HK-2 (cell line): ENCODE data around the gene METTL2A.
"Not testable (repeated sequence)": the region's sequence is repeated elsewhere in the genome, so short reads cannot be mapped to it uniquely, and the experiment has no call there.

Source experiments
- DNase-seq: peaks from one replicate; pipeline ENCODE4 v3.0.0-alpha.2; 2018; ENCODE audit not compliant: unreplicated experiment

METTL2A gene, protein sequence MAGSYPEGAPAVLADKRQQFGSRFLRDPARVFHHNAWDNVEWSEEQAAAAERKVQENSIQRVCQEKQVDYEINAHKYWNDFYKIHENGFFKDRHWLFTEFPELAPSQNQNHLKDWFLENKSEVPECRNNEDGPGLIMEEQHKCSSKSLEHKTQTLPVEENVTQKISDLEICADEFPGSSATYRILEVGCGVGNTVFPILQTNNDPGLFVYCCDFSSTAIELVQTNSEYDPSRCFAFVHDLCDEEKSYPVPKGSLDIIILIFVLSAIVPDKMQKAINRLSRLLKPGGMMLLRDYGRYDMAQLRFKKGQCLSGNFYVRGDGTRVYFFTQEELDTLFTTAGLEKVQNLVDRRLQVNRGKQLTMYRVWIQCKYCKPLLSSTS

DNA sequence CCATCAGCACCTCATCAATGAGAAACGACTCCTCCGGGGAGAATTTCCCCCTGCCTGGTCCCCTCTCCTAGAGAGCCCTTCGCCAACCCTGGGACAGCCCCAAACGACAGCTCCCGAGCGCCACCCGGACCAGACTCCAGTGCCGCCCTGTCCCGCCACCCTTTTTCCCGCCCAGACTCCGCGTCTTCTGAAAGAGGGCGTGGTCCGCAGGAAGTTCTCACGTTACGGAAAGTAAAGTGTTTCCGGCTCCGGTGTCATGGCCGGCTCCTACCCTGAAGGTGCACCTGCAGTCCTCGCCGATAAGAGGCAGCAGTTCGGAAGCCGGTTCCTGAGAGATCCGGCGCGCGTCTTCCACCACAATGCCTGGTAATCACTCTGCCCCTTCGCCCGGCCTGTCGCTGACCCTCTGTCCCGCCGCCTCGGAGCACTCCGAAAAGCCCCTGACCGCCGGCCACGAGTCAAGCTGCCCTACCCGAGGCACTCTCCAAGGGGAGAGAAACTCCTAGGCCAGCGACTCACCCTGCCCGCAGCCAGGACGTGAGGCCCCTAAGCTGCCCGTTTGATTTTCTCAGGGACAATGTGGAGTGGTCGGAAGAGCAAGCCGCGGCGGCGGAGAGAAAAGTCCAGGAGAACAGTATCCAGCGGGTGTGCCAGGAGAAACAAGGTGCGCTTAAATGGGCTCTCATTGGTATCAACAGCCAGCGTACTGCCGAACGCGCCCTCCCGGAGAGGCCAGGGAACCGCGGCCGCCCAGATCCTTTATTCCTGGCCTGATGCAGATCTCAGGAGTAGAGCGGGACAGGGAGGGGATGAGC is at the start of gene METTL2A:
TSS of gene METTL2A (plus strand) at position 251 of the 815 bp plus-strand sequence. CDS start at position 257, 6 bp downstream.
- DNase-seq, result peak; percentile 90

DNA sequence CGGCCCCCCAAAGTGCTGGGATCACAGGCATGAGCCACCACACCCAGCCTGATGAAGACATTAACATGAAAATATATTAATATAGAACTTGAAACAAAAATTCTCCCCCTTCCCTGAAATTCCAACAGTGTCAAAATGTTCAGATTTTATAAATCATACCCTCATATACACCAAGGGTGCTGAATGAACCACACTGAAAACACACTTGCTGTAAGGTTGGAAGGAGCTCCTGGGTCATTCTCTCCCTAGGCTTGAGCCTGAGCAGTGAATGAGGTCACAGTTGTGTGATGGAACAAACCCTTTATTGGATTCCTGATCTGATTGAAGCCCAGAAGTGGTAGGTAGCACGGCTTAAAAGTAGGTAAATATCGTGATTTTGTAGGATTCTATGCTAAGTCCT is 43.4 kb upstream of the METTL2A start, which contains the start of gene EFCAB3:
TSS of gene EFCAB3 (plus strand) at position 301 of the 400 bp plus-strand sequence. CDS start 2,427 bp downstream, outside the sequence.
- DNase-seq, result no peak

DNA sequence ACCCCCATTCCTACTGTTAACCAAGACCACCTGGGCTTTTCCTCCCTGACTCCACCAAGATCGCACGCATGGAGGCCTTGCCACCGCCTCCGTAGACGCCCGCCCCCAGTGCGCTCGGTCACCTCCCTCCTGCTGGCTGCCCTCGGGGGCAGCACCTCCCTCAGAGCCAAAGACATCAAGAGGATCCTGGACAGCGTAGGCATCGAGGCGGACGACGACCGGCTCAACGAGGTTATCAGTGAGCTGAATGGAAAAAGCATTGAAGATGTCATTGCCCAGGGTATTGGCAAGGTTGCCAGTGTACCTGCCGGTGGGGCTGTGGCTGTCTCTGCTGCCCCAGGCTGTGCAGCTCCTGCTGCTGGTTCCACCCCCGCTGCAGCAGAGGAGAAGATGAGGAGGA is 42.1 kb upstream of the METTL2A start:
- no peak for DNase-seq

DNA sequence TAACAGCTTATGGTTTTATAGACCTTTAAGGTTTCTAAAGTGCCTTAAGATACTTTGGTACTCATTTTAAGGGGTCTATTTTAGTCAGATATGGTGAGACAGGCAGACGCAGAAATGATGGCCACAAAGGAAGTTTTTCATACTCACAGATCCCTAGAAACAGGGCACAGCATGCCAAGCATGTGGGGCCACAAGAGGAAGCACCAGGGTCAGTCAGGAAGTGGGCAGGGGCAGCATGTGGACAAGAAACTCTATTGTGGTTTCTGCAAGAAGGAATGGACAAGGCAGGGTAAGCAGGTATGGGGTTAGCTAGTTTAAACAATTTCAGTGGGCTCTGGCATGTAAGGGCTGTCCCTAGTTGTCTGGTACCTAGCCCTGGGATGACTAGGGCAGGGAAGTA is 34.8 kb upstream of the METTL2A start:
- DNase-seq, result no peak

DNA sequence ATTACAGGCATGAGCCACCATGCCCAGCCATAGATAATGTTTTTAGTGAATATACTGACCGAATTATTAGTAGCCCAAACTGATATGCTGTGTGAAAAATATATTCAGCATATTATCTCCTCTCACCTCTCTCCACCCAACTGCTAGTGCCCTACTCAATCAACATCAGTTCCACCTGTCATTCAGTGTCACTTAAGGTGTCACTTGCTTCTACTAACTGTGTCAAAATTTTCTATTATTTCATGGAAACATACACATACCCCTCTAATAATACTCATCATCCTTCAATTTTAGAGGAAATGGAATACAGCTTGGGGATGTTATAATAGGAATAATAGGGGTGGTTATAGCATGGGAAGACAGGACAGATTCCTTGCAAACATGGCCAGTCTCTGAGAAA is 30.8 kb upstream of the METTL2A start:
- no peak for DNase-seq

DNA sequence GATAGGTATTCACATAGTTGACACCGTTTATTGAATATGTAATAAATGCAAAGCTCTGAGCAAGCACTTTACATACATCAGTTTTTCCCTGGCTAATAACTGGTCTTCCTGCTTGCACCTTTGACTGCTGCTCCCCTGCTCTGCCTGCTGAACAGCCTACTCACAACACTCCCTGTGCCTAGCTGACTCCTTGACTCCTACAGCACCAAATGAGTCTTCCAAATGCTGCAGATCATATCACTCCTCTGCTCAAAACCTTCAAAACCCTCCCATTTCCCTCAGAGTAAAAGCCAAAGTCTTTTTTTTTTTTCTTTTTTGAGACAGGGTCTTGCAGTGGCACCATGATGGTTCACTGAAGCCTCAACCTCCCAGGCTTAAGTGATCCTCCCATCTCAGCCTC is 24.8 kb upstream of the METTL2A start:
- DNase-seq, result no peak

DNA sequence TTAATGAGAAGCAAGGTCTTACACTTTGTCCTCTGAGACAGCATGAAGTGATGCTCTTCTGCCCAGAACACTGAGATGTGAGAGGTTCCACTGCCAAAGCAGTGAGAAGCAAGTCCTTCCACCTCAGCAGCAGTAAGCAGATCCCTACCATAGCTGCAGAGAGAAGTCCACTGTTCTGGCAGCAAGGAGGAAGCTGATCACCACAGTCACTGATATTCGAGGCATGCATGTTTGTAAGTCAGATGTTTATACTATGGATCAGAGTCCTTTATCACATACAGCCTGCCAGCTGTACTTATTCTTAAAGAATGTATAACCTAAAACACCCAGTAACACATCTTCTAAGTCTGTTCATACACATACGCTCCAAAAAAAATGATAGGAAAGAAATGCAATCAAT is 18.2 kb upstream of the METTL2A start:
- DNase-seq, result no peak

DNA sequence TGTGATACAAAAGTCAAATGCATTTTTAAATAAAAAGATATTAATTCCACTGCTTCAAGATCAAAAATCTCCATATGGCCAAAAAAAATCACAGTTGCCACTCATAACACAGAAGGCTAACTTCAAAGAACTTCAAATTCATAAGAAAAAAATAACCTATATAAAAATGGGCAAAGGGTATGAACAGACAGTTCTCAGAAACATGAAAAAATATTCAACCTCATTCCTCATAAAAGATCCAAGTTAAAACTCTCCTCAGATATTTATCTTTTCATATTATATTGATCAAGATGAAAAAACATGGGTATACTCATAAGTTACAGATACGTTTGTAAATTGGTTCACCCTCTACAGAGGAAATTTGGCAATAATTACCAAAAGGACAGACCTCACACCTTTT is 10.6 kb upstream of the METTL2A start:
- DNase-seq, result not testable (repeated sequence)

DNA sequence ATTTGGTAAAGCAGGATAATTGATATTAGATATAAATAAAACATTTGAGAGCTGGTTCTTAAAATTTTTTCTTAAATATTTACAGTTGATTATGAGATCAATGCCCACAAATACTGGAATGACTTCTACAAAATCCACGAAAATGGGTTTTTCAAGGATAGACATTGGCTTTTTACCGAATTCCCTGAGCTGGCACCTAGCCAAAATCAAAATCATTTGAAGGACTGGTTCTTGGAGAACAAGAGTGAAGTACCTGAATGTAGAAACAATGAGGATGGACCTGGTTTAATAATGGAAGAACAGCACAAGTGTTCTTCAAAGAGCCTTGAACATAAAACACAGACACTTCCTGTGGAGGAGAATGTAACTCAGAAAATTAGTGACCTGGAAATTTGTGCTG is 2.5 kb downstream of the METTL2A start:
- not testable (repeated sequence) for DNase-seq

DNA sequence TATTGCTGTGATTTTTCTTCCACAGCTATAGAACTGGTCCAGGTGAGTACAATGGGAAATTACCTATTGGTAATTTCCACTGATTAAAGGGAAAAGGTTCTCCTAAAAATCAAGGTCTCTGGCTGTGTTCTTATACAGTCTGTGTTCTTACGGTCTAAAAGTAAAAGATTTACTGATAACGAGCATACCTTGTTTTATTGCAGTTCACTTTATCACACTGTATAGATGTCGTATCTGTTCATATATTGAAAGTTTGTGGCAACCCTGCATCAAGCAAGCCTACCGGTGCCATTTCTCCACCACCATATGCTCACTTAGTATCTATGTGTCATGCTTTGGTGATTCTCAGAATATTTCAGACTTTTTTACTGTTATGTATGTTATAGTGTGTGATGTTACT is 11.6 kb downstream of the METTL2A start:
- not testable (repeated sequence) for DNase-seq

DNA sequence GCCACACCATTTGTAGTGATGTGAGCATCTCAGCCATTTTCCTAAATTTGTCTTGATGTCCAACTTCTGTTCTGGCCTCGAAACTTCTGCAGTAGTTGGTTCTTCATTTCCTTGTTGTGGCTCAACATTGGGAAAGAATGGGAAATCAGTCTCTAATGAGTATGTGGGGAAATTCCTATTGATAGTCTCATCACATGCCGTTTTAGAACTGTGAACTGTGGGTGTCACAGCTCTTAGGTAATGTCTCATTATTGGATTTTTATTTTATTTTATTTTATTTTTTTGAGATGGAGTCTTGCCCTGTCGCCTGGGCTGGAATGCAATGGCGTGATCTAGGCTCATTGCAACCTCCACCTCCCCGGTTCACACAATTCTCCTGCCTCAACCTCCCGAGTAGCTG is 17.5 kb downstream of the METTL2A start:
- not testable (repeated sequence) for DNase-seq

DNA sequence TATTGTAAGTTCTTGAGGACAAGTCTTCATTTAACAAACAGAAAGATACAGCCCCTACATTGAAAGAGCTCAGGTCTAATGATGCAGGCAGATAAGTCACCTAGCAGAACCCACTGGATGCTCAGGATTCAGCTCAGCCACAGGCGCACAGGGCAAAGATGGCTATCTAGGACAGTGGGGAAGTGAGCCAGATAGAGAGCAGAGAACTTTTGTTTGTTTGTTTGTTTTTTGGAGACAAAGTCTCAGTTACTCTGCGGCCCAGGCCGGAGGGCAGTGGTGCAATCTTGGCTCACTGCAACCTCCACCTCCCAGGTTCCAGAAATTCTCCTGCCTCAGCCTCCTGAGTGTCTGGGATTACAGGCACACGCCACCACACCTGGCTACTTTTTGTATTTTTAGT is 20.4 kb downstream of the METTL2A start:
- no peak for DNase-seq

DNA sequence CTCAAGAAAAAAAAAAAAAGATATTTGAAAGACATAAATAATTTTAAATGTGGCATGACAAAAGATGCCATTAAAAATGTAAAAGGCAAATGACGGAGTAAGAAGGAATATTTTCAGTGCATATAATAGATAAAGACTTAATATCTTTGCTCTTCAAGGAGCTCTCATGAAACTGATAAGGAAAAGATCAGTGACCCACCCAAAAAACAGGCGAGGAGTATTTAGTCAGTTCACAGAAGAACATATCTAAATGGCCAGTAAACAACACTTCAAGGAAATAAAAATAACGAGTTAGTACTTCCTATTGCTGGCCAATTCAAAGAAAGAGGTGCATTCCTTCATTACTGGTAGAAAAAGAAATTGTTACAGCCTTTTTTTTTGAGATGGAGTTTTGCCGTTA is 22.1 kb downstream of the METTL2A start:
- DNase-seq, result not testable (repeated sequence)

DNA sequence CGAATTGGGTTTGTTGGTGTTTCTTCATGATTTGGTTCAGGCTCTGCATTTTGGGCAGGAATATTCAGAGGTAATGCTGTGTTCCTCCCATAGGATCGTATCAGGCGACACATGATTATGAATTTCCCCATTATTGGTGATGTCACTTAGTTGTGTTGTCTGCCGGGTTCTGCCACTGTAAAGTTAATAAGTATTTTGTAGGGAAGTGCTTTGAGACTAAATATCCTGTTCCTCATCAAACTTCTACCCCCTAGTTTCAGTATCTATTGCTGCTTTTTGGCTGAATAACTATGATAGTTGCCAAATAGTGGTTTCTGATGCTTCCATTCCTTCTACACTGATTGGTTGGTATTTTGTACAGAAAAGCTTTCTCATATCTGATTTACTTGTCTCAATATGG is 28.5 kb downstream of the METTL2A start:
- not testable (repeated sequence) for DNase-seq

DNA sequence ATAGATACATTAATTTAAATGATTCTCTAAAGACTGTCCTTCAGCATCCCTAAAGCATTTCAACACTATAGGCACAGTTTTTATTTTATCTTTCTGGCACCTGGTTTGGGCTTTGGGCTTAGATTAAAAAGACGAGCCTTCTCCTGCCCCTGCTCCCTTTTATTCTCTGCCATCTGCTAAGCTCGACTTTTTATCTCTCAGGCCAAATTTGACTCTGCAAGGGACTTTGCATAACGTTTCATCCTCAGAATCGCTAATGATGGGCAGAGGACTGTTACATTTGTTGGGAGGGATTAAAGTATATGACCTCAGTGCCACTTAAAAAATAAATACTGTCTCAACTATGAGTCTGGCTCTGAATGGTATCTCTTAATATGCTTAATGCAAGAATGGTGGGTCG is 29.3 kb downstream of the METTL2A start:
- DNase-seq, result not testable (repeated sequence)

DNA sequence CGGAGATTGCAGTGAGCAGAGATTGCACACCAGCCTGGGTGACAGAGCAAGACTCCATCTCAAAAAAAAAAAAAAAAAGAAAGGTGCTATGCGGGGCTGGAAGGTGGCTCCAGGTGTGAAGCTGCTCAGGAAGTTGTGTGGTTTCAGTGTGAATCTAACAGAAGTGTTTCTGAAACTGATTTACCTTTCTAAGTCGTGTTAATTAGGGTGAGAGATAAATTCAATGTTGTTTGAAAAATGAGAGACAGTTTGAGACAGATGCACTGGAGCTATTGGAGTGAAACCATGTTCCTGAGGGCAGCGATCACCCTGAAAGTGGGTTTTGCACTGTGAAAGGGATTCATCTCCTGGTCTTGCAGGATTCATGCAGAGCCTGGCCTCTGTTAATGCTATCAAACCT is 30.0 kb downstream of the METTL2A start:
- DNase-seq, result not testable (repeated sequence)

DNA sequence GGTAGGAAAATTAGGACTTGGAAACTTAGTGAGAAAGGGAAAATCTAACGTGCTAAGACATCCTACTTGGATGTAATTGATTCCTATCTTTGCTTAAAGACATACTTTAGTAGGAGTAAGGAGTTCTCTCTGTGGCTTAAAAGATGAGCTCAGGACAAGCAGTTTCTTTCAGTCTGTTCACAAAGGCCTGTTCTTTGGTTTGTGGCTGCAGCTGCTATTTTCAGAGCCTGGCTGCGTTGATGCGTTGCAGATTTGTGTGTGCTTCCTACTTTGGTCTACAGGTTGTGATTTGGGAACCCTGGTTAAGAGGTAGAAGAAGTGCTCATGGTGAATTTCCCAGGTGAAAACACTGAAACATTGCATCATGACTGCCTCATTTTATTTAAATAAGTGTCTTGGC is 30.4 kb downstream of the METTL2A start:
- DNase-seq, result not testable (repeated sequence)

DNA sequence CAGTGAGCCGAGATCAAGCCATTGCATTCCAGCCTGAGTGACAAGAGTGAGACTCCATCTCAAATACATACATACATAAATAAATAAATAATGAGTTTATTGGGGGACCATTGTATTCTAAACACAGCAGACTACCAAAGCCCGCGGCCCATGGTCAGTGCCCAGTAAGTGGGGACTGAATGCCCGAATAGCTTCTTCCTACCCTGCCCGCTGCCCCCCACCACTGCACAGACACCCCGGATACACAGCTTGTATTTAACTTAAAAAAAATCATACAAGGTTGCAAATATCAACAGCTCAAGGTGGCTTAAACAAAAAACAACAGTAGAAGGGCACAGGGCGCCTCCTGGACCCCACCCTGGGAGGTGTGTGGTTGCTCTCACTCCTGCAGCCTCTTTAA is 32.3 kb downstream of the METTL2A start:
- DNase-seq, result no peak

DNA sequence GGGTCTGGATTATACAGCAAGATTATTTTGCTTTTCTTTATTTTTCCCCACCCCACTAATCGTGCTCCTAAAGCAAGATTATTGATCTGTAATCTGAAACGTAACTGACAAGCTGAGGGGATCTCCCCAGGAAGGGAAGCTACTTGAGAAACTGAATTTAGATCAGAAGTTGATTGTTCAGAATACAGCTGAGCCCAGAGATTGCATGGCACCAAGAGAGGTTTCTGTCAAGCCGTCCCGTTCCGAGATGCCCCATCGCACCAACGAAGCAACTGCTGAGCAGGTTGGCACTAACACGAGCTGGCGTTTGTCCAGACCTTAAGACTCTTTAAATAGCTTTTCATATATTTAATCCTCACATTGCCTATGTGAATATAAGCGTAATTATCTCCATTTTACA is 34.8 kb downstream of the METTL2A start:
- DNase-seq, result not testable (repeated sequence)

DNA sequence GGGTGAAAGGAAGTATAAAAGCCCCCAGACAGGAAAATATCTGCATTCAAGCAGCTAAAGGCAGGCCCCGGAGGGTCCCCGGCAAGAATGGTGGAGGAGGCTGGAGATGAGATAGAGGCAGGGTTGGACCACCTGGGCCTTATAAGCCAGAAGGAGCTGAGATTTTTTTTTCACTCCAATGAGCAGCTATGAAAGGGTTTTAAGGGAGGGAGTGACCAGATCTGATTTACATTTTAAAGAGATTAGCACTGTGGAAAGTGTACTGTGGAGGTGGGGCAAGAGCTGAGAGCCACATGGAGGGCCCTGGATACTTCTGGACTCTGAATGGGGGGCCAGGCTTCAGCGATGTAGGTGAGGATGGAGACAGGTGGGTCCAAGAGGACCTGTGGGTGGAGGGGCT is 40.7 kb downstream of the METTL2A start:
- not testable (repeated sequence) for DNase-seq

DNA sequence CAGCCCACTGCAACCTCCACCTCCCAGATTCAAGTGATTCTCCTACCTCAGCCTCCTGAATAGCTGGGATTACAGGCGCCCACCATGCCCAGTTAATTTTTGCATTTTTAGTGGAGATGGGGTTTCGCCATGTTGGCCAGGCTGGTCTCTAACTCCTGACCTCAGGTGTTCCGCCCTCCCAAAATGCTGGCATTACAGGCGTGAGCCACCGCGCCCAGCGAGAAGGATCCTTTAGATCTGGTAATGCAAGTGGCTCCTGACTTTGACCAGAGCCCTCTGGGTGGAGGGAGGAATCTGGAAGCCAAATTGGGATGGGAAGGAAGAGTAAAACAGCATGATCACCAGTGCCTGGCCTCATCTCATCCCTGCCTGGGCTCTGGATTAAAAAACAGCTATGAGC is 41.6 kb downstream of the METTL2A start:
- DNase-seq, result not testable (repeated sequence)

DNA sequence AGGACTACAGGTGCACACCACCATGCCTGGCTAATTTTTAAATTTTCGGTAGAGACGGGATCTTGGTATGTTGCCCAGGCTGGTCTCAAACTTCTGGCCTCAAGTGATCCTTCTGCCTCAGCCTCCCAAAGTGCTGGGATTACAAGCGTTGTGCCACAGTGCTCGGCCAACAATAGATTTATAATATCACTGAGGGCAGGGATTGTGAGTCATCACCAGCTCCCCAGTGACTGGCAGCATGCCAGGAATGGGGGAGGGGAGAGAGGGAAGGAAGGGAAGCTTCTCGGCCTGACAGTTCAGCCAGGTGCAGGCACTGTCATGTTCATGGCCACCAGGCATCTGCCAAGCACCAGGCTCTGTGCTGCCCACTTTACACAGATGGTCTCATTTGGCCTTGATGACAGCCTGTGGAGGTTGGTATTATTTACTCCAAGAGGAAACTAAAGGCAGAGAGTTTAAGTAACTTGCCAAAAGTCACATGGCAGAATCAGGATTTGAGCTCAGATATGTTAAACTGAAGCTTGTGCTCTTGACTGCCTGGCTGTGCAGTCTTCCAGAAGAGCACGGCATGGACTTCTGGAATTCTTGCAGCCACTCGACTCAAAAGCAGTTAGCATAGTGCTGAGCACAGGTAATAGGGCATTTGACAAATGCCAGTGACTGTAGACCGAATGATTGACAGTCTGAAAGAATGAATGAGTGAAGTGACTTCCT is 47.1 kb downstream of the METTL2A start:
- peak; percentile 85 for DNase-seq
